Stimulated activated naive CD8-positive, alpha-beta T cell treated with anti-CD3 and anti-CD28 coated beads, Interleukin-15, Interleukin-2, amounts not matched to agents 100 ng/mL and 50 ng/mL, for 24 hours (primary cell): ENCODE results near the gene WNT7A.
A peak's percentile ranks its signal among the peaks of the same experiment; 100 is the strongest.

Source experiments
- H3K27ac Mint-ChIP-seq: one replicate; pipeline ENCODE4 v1.8.0; 2021; ENCODE audit warnings: mild to moderate bottlenecking, mixed read lengths
- H3K27me3 Mint-ChIP-seq: one replicate; pipeline ENCODE4 v1.8.0; 2021; ENCODE audit warnings: mixed read lengths
- H3K36me3 Mint-ChIP-seq: one replicate; pipeline ENCODE4 v1.8.0; 2021; ENCODE audit warnings: low read depth, mixed read lengths
- H3K4me1 Mint-ChIP-seq: one replicate; pipeline ENCODE4 v1.8.0; 2021; ENCODE audit warnings: low read depth, mixed read lengths
- H3K4me3 Mint-ChIP-seq: one replicate; pipeline ENCODE4 v1.8.0; 2021; ENCODE audit warnings: mild to moderate bottlenecking, mixed read lengths
- H3K9me3 Mint-ChIP-seq: one replicate; pipeline ENCODE4 v1.8.0; 2021; ENCODE audit warnings: mixed read lengths

WNT7A gene

GRCh38 chr3:13824521-13825310 lies 55.2 kb downstream of the WNT7A start:
- no peak overlapping the region for H3K4me3 Mint-ChIP-seq
- no peaks in the 10 kb centered on the region for H3K27me3 Mint-ChIP-seq
- no peaks in the 10 kb centered on the region for H3K36me3 Mint-ChIP-seq
- no peak overlapping the region for H3K27ac Mint-ChIP-seq
- H3K4me1 Mint-ChIP-seq = peaks cover 10% of the 10 kb centered on the region
- H3K9me3 Mint-ChIP-seq = no peaks in the 10 kb centered on the region

GRCh38 chr3:13823692-13824091 lies 56.2 kb downstream of the WNT7A start:
- peaks cover 10% of the 10 kb centered on the region for H3K4me1 Mint-ChIP-seq
- no peaks in the 10 kb centered on the region for H3K36me3 Mint-ChIP-seq
- H3K27ac Mint-ChIP-seq = no peak overlapping the region
- H3K27me3 Mint-ChIP-seq = no peaks in the 10 kb centered on the region
- H3K9me3 Mint-ChIP-seq = no peaks in the 10 kb centered on the region
- H3K4me3 Mint-ChIP-seq = no peak overlapping the region

- Mint-ChIP-seq H3K9me3 (peaks cover 3% of the 10 kb centered on the region), H3K27me3 (no peaks in the 10 kb centered on the region), H3K27ac (no peak overlapping the region), H3K4me3 (no peak overlapping the region), H3K4me1 (peaks cover 10% of the 10 kb centered on the region), H3K36me3 (peaks cover 4% of the 10 kb centered on the region)
These were observed 56.8 kb downstream of the WNT7A start for GRCh38 chr3:13822871-13823585.

GRCh38 chr3:13822042-13822441 lies 57.8 kb downstream of the WNT7A start:
- Mint-ChIP-seq H3K27me3 (no peaks in the 10 kb centered on the region), H3K36me3 (peaks cover 9% of the 10 kb centered on the region), H3K9me3 (peaks cover 5% of the 10 kb centered on the region), H3K4me1 (peaks cover 10% of the 10 kb centered on the region), H3K4me3 (no peak overlapping the region), H3K27ac (peak overlapping the region; percentile 21)

GRCh38 chr3:13821126-13821525 lies 58.7 kb downstream of the WNT7A start:
- peaks cover 7% of the 10 kb centered on the region for H3K9me3 Mint-ChIP-seq
- H3K27me3 Mint-ChIP-seq = no peaks in the 10 kb centered on the region

GRCh38 chr3:13818919-13819318 lies 61.0 kb downstream of the WNT7A start:
- Mint-ChIP-seq H3K9me3 (peaks cover 15% of the 10 kb centered on the region), H3K27ac (no peak overlapping the region), H3K4me1 (peaks cover 10% of the 10 kb centered on the region), H3K4me3 (no peak overlapping the region), H3K27me3 (no peaks in the 10 kb centered on the region), H3K36me3 (peaks cover 18% of the 10 kb centered on the region)

More at GRCh38 chr3:13821126-13821525, 58.7 kb downstream of the WNT7A start:
- peaks cover 9% of the 10 kb centered on the region for H3K36me3 Mint-ChIP-seq
- H3K4me3 Mint-ChIP-seq = no peak overlapping the region
- no peak overlapping the region for H3K27ac Mint-ChIP-seq
- peaks cover 10% of the 10 kb centered on the region for H3K4me1 Mint-ChIP-seq

- H3K9me3 Mint-ChIP-seq = peaks cover 24% of the 10 kb centered on the region
- no peak overlapping the region for H3K4me3 Mint-ChIP-seq
- H3K27ac Mint-ChIP-seq = no peak overlapping the region
- no peaks in the 10 kb centered on the region for H3K4me1 Mint-ChIP-seq
- H3K36me3 Mint-ChIP-seq = peaks cover 19% of the 10 kb centered on the region
- no peaks in the 10 kb centered on the region for H3K27me3 Mint-ChIP-seq
These were observed 64.7 kb downstream of the WNT7A start for GRCh38 chr3:13815088-13815683.

- Mint-ChIP-seq H3K4me3 (no peak overlapping the region), H3K9me3 (peaks cover 18% of the 10 kb centered on the region), H3K27ac (no peak overlapping the region), H3K27me3 (no peaks in the 10 kb centered on the region), H3K36me3 (peaks cover 11% of the 10 kb centered on the region), H3K4me1 (no peaks in the 10 kb centered on the region)
These were observed 67.8 kb downstream of the WNT7A start for GRCh38 chr3:13812034-13812471.

- Mint-ChIP-seq H3K27me3 (no peaks in the 10 kb centered on the region), H3K36me3 (peaks cover 11% of the 10 kb centered on the region), H3K4me1 (no peaks in the 10 kb centered on the region), H3K4me3 (no peak overlapping the region), H3K27ac (no peak overlapping the region), H3K9me3 (peaks cover 17% of the 10 kb centered on the region)
These were observed 68.3 kb downstream of the WNT7A start for GRCh38 chr3:13811614-13812013.

GRCh38 chr3:13808550-13808949 lies 71.3 kb downstream of the WNT7A start:
- Mint-ChIP-seq H3K4me3 (no peak overlapping the region), H3K27ac (no peak overlapping the region), H3K9me3 (peaks cover 5% of the 10 kb centered on the region), H3K36me3 (no peaks in the 10 kb centered on the region), H3K4me1 (no peaks in the 10 kb centered on the region), H3K27me3 (no peaks in the 10 kb centered on the region)

GRCh38 chr3:13801361-13802204 lies 78.3 kb downstream of the WNT7A start:
- no peak overlapping the region for H3K27ac Mint-ChIP-seq
- no peaks in the 10 kb centered on the region for H3K4me1 Mint-ChIP-seq
- no peaks in the 10 kb centered on the region for H3K9me3 Mint-ChIP-seq
- H3K4me3 Mint-ChIP-seq = no peak overlapping the region
- H3K27me3 Mint-ChIP-seq = no peaks in the 10 kb centered on the region
- H3K36me3 Mint-ChIP-seq = no peaks in the 10 kb centered on the region

- H3K9me3 Mint-ChIP-seq = no peaks in the 10 kb centered on the region
- no peaks in the 10 kb centered on the region for H3K27me3 Mint-ChIP-seq
- no peaks in the 10 kb centered on the region for H3K36me3 Mint-ChIP-seq
- no peak overlapping the region for H3K27ac Mint-ChIP-seq
- H3K4me1 Mint-ChIP-seq = no peaks in the 10 kb centered on the region
- no peak overlapping the region for H3K4me3 Mint-ChIP-seq
These were observed 79.8 kb downstream of the WNT7A start for GRCh38 chr3:13800064-13800463.

GRCh38 chr3:13798401-13798800 lies 81.5 kb downstream of the WNT7A start:
- Mint-ChIP-seq H3K27me3 (no peaks in the 10 kb centered on the region), H3K4me1 (no peaks in the 10 kb centered on the region), H3K9me3 (no peaks in the 10 kb centered on the region), H3K27ac (no peak overlapping the region), H3K36me3 (no peaks in the 10 kb centered on the region), H3K4me3 (no peak overlapping the region)

GRCh38 chr3:13796701-13797460 lies 83.0 kb downstream of the WNT7A start:
- no peak overlapping the region for H3K27ac Mint-ChIP-seq
- H3K4me1 Mint-ChIP-seq = no peaks in the 10 kb centered on the region
- H3K4me3 Mint-ChIP-seq = no peak overlapping the region
- no peaks in the 10 kb centered on the region for H3K27me3 Mint-ChIP-seq
- H3K36me3 Mint-ChIP-seq = no peaks in the 10 kb centered on the region
- no peaks in the 10 kb centered on the region for H3K9me3 Mint-ChIP-seq
